WERI-Rb-1 (cell line): ENCODE measurements around the gene AHDC1.
A peak's percentile ranks its signal among the peaks of the same experiment; 100 is the strongest.

ENCODE experiments used
- DNase-seq: peaks from one replicate; pipeline ENCODE4 v3.0.0-alpha.2; 2020
- H3K27ac ChIP-seq: fragments of 250-450 bp; sonication (Bioruptor Pico); 2 replicates; pipeline ENCODE4 v1.5.1; 2020; ENCODE audit warnings: mild to moderate bottlenecking, moderate library complexity
- H3K27me3 ChIP-seq: fragments of 250-450 bp; sonication (Bioruptor Pico); 2 replicates; pipeline ENCODE4 v1.5.1; 2021; ENCODE audit warnings: mild to moderate bottlenecking, low read depth, moderate library complexity; ENCODE audit not compliant: insufficient read depth, severe bottlenecking
- H3K36me3 ChIP-seq: fragments of 250-450 bp; sonication (Bioruptor Pico); 2 replicates; pipeline ENCODE4 v1.5.1; 2020; ENCODE audit warnings: mild to moderate bottlenecking, moderate library complexity
- H3K4me3 ChIP-seq: 2 replicates; pipeline ENCODE4 v1.5.1; 2011; ENCODE audit warnings: low read depth, mild to moderate bottlenecking, control low read depth, low read length
- H3K9me3 ChIP-seq: fragments of 250-450 bp; sonication (Bioruptor Pico); 2 replicates; pipeline ENCODE4 v1.5.1; 2021; ENCODE audit warnings: mild to moderate bottlenecking, moderate library complexity; ENCODE audit not compliant: severe bottlenecking
- TF ChIP-seq, protein P1 (sequence below): IDR thresholded peaks from 2 replicates; pipeline ENCODE4 v1.5.1; 2011; ENCODE audit warnings: low read depth, mild to moderate bottlenecking, control low read depth, inconsistent platforms, low read length

AHDC1 gene

DNA sequence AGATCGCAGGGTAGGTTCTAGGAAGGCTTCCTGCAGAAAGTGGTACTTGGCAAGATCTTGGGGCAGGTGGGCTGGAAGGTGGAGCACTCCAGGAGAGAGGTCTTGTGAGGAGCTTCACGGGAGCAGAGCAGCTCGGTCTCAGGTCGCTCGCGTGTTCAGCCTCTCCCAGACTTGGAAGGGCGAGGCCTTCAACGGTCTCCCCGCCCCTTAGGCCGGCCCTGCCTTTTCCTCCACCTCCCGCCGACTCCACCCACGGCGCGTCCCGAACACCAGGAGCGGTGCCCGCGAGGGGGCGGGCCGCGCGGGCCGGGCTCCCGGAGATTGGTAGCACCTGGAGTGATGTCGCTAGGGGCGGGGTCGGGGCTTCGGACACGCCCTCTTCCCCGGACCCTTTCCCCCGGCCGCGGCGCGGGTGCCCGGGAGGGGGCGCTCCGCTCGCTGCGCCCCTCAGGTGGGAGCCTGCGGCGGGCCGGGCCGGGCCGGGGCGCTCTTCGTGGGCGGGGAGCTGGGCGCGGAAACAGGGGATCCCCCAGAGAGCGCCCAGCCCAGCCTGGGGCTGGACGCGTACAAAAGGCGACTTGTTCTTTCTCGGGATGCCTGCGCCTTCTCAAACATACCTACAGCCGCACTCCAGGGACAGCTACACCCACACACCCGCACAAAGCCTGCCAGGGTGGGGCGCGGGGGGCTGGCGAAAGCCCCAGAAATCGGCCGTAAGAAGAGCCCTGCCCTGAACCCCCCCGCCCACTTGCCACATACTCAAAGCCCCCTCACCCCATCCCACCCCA lies 35.5 kb downstream of the AHDC1 start:
- no peak overlapping the region for H3K4me3 ChIP-seq

DNA sequence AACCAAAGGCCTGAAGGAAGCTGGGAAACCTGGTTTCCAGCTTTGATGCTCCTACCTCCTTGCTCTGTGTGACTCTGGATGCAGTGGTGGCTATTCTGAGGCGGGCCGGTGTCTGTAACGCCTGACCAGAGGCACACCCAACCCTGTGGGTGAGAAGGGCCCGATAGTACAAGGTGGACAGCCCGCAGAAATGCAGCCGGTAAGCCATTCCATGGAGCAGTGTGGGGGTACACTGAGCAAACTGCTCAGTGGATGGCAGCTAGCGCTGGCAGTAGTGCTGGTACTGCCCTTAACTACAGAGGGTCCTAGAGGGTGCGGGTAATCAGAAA lies 36.0 kb downstream of the AHDC1 start:
- H3K9me3 ChIP-seq: no peaks in the 10 kb centered on the region
- H3K4me3 ChIP-seq: no peak overlapping the region
- TF ChIP-seq, protein P1, sequence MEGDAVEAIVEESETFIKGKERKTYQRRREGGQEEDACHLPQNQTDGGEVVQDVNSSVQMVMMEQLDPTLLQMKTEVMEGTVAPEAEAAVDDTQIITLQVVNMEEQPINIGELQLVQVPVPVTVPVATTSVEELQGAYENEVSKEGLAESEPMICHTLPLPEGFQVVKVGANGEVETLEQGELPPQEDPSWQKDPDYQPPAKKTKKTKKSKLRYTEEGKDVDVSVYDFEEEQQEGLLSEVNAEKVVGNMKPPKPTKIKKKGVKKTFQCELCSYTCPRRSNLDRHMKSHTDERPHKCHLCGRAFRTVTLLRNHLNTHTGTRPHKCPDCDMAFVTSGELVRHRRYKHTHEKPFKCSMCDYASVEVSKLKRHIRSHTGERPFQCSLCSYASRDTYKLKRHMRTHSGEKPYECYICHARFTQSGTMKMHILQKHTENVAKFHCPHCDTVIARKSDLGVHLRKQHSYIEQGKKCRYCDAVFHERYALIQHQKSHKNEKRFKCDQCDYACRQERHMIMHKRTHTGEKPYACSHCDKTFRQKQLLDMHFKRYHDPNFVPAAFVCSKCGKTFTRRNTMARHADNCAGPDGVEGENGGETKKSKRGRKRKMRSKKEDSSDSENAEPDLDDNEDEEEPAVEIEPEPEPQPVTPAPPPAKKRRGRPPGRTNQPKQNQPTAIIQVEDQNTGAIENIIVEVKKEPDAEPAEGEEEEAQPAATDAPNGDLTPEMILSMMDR: no peak
- H3K36me3 ChIP-seq: no peaks in the 10 kb centered on the region; the same call in 1 of the 2 replicates
- no peaks in the 10 kb centered on the region for H3K27me3 ChIP-seq
- no peak for DNase-seq
- H3K27ac ChIP-seq: peak overlapping the region; percentile 50

More for the DNA sequence above, 35.5 kb downstream of the AHDC1 start:
- Histone ChIP-seq H3K36me3 (no peaks in the 10 kb centered on the region; the same call in 1 of the 2 replicates), H3K9me3 (no peaks in the 10 kb centered on the region), H3K27ac (peak overlapping the region; percentile 50; the same call in 1 of the 2 replicates), H3K27me3 (no peaks in the 10 kb centered on the region)
- DNase-seq: no peak
- TF ChIP-seq, protein P1: no peak

DNA sequence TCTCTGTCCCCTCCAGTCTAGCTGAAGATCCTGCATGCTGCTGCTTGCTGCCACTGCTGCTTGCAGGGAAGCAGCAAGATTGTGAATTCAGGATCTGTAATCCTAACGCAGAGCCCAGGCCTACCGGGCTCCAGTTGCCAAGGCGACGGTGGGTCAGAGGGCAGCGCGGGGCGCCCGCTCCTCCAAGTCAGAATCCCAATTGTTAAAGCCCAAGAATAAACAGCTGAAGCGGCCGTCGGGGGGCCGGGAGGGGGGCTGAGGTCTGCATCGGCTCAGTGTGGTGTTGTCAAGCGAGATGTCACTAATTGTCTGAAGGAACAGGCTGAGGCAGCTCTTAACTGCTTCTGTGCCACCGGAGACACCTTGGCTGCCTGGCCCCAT lies 36.8 kb downstream of the AHDC1 start:
- no peaks in the 10 kb centered on the region for H3K27me3 ChIP-seq
- H3K9me3 ChIP-seq: no peaks in the 10 kb centered on the region
- no peak for DNase-seq
- no peak overlapping the region for H3K4me3 ChIP-seq
- TF ChIP-seq, protein P1: no peak
- H3K36me3 ChIP-seq: no peaks in the 10 kb centered on the region; the same call in 1 of the 2 replicates
- H3K27ac ChIP-seq: peak overlapping the region; percentile 50

DNA sequence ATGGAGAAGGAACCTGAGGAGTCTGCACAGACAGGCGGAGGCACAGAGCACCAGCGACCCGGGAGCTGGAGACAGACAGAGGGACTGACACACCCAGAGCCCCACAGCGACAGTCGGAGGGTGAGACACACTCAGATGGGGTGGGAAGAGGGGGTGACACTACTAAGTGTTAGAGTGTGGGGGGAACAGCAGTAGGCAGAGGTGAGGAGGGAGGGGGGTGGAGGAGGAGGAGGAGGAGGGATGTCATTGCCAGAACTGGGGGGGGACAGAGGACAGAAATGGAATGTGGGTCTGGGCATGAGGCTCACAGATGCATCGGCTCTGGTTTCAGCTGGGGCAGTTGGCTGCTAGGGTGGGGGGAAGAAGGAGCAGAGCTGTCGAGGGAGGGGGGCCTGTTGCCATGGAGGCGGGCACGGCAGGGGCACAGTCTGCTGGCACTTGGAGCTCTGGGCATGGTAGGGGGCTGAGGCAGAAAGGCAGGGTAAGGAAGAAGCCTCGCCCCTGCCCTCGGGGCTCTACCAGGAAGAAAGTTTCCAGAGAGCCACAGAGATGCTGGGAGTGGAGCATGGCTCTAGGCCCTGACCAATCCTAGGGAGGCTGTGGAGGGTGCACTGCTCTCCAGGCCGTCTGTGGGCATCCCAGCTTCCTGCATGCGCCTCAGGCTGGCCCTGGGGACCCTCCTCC lies 37.3 kb downstream of the AHDC1 start:
- no peak for DNase-seq
- peak overlapping the region; percentile 50 for H3K27ac ChIP-seq

DNA sequence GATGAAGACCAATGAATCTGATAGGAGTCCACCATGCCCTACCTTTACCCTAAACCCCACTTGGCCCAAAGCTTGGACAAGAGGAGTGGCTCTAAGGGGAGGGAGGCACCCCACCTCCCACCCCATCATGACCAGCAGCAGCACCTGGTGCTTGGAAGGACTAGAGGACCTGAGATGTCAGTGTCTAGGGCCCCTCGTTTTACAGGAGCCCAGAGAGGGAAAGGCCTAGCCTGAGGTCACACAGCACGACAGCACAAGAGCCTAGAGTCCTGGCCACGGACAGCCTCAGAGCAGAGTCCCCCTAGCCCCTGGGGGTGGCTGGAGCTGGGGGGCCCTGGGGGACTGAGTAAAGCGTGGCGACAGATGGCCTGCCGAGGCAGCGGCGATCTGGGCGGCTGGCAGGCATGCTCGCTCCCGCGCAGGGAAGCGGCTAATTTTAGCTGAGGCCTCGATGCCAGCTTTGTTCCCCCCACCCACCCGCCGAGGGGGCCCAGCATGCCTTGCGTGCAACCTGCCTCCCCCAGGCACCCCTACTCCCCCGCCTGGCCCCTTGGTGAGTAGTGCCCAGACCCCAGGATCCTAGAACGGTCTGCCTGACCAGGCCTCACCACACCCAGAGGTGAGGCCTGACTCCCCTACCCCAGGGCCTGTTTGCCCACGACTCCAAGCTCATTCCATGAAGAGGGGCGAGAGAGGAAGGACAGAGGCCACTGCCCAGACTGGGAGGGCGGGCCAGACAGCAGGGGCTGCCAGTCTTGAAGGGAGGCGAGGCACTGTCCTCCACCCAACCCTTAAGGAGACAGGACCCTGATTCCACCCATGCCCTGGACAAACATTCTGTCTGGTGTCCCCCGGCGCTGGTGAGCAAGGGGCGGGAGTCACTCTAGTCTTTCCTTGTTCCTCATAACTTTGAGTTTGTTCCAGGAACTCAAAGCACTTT lies 39.0 kb downstream of the AHDC1 start:
- Histone ChIP-seq H3K36me3 (no peaks in the 10 kb centered on the region; the same call in 1 of the 2 replicates), H3K27me3 (no peaks in the 10 kb centered on the region), H3K4me3 (no peak overlapping the region), H3K9me3 (no peaks in the 10 kb centered on the region), H3K27ac (peak overlapping the region; percentile 65)
- TF ChIP-seq, protein P1: no peak
- no peak for DNase-seq

More for the DNA sequence above, 37.3 kb downstream of the AHDC1 start:
- Histone ChIP-seq H3K27me3 (no peaks in the 10 kb centered on the region), H3K4me3 (no peak overlapping the region), H3K9me3 (no peaks in the 10 kb centered on the region), H3K36me3 (no peaks in the 10 kb centered on the region; the same call in 1 of the 2 replicates)
- TF ChIP-seq, protein P1: no peak
